ENCODE data around the gene ZNF750.

DNA sequence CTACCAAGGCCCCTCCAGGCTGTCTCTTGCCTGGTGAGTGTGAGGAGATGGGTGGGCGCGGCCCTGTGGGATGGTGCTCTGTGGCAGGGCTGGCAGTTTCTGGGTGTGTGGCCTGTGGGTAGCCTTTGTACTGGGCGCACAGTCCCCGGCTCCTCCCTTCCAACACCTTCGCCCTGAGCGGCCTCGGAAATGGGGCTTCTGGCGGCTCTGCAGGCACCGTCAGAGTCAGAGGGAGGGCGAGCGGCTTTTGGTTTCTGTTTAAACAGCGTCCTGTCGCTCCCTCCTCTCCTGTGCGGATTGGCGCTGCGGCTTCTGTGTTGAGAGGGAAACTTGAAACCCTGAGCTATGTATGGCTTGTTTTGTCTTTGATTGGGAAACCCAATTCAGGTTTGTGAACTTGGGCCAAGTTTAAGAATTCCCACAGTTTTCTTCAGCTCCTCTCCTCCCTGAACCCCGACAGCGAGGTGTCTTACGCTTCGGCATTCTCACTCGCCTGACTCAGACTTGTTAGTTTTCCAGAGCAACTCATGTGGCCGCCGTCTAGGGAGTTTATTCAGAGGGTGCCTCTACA, 8.3 kb upstream of the ZNF750 start:
- TF ChIP-seq, protein P1, sequence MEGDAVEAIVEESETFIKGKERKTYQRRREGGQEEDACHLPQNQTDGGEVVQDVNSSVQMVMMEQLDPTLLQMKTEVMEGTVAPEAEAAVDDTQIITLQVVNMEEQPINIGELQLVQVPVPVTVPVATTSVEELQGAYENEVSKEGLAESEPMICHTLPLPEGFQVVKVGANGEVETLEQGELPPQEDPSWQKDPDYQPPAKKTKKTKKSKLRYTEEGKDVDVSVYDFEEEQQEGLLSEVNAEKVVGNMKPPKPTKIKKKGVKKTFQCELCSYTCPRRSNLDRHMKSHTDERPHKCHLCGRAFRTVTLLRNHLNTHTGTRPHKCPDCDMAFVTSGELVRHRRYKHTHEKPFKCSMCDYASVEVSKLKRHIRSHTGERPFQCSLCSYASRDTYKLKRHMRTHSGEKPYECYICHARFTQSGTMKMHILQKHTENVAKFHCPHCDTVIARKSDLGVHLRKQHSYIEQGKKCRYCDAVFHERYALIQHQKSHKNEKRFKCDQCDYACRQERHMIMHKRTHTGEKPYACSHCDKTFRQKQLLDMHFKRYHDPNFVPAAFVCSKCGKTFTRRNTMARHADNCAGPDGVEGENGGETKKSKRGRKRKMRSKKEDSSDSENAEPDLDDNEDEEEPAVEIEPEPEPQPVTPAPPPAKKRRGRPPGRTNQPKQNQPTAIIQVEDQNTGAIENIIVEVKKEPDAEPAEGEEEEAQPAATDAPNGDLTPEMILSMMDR (IDR thresholded peaks at IDR 0.05; ENCODE audit: low read length), result no peak
- no peak for TF ChIP-seq EZH2 (IDR thresholded peaks at IDR 0.05; ENCODE audit: borderline replicate concordance, low read length)

Measured in OCI-LY1 (cell line).